Measurements from ENCODE around the gene ERBB2.
"Not testable (repeated sequence)": the region's sequence is repeated elsewhere in the genome, so short reads cannot be mapped to it uniquely, and the experiment has no call there.

ERBB2 gene

GRCh38 chr17:39748444-39749034, 48.7 kb downstream of the ERBB2 start:
- not testable (repeated sequence) for DNase-seq

DNA sequence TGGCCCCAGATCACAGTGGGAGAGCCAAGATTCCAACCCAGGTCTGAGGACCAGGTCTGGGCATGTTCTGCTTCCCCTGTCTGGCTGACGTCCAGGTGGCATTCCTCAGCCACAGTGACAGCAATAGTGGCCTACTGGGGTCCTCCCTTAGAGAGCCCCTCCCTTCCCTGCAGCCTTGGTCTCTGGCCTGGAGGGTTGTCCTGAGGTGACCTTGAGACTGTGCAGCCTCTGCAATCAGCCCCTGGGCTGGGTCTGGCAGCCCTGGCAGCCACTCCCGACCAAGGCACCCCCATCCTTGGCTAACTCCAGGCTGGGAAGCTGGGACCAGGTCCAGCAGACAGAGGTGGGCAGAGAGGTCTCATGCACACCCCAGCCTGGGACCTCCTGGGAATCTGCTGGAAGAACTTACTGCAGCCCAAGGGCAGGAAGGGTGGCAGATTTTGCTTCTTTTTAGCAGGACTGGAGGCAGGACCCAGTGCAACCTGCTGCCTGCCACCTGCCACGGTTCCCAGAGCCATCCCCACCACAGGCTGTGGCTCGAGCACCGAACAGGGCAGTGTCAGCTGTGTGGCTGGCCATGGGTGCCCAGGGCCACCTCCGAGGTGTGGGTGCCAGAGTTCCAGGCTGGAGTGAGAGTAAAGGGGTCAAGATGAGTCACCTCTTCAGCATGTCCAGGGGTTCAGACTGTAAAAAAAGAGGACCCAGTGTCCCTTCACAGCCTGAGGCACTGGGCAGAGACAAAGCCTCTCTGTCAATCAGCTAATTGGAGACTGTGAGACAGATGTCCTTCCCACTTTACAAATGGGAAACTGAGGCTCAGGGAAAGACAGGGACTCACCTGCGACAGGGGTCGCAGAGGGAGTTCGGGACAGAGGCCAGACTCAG, 50.5 kb downstream of the ERBB2 start:
- no peak for DNase-seq

- DNase-seq, result no peak
Measured at GRCh38 chr17:39751016-39751543, 51.2 kb downstream of the ERBB2 start.

DNA sequence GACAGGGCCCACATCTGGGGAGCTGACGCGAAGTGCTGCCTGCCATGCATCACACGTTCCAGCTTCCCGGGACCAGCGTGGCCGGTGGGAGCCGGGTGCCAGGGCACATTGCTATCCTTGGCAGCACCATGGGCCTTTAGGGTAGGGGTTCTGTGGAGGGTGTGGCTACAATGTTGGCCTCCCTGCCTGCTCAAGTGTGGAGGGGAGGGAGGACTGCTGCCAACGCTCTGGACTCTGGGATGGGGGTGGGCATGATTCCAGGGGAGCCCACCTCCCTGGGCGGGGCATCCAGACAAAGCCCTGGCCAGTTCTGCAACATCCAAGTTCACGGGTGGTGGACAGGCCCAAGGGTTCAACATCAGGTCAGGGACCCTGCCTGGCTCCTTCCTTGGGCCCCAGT, 51.8 kb downstream of the ERBB2 start:
- DNase-seq, result no peak

- no peak for DNase-seq
Measured at GRCh38 chr17:39752241-39752881, 52.5 kb downstream of the ERBB2 start.

DNA sequence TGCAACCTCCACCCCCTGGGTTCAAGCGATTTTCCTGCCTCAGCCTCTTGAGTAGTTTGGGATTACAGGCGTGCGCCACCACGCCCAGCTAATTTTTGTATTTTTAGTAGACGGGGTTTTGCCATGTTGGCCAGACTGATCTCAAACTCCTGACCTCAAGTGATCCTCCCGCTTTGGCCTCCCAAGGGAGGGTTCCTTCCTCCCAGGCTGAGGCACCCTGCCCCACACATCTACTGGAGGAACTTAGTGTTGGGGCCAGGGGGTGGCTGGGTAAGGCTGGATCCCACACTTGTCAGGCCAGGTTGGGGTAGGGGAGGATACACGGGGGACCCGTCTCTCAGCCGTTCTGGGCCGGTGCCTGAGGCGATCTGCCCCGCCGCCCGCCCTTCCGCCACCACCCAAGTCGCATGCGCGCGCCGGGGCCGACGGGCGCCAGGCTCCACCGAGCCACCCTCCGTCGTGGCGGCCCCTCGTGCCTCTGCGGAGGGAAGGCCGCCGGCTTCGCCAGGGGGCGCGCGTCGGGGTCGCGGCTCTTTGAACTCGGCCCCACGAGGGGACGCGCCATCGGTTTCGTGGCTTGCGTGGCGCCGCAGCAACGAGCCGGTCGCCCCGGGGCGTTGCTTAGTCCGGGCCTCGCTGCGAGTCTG, 53.8 kb downstream of the ERBB2 start:
- peak; percentile 49 to 63 for DNase-seq

GRCh38 chr17:39754161-39754957, 54.5 kb downstream of the ERBB2 start:
- DNase-seq, result peak; percentile 98 to 99

DNA sequence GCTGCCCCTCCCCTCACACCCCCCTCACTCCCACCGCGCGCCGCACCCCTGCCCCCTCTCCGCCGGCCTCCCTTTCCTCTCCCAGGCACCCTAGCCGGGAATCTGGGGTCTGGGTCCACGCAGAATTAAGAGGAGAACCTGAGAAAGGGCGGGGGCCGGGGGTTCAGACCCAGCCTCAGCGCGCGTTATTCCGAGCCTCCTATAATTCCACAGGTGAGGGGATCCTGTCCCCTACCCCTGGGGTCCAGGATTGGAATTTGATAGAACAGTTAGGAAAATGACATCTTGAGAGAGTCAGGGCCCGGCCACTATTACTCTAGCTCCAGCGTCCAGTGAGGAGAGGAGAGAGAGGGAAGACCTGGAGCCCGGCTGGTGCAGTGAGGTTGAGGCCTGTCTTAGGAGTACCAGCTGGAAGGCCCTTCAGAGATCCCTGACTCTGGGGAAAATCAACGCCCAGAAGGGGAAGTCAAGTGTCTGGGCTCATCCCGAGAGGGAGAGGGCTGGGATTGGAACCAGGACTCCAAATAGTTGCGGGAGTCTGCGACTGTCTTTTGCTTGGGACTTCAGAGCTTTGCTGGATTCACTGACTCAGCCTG, 55.2 kb downstream of the ERBB2 start:
- no peak for DNase-seq

DNA sequence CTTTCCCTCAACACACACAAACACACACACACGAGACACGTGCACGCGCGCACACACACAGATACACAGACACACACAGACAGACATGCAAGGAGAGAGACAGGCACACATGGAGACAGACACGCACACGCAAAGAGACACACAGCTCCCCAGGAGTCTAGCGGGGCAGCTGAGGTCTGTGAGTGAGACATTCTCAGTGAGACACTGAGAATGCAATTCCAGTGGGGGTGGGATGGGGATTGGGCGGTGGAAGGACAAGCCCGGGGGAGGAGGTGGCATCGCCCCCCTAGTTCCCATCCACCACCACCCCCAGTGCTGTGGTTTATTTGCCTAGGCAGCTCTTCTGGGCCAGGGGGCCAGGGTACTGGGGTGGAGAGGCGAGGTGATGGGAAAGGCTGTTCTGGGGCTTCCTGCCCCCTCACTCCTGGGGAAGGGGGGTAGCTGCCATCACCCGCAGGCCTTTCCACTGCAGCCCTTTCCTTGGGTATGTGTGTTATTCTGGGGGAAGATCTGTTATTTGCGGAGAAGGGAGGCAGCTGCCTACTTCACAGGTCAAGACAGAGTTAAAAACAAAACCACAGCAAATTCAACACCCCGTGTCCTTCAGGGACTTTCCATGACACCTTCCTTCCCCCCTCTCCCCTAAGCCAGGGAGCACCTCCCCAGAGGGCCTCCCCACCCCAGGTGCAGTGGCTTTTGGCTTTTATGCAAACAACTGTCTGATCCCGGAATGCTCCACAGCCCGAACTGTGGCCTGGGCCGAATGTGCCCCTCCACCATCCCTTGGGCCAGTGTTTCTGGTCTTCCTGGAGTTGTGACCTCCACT, 55.9 kb downstream of the ERBB2 start:
- no peak for DNase-seq

DNA sequence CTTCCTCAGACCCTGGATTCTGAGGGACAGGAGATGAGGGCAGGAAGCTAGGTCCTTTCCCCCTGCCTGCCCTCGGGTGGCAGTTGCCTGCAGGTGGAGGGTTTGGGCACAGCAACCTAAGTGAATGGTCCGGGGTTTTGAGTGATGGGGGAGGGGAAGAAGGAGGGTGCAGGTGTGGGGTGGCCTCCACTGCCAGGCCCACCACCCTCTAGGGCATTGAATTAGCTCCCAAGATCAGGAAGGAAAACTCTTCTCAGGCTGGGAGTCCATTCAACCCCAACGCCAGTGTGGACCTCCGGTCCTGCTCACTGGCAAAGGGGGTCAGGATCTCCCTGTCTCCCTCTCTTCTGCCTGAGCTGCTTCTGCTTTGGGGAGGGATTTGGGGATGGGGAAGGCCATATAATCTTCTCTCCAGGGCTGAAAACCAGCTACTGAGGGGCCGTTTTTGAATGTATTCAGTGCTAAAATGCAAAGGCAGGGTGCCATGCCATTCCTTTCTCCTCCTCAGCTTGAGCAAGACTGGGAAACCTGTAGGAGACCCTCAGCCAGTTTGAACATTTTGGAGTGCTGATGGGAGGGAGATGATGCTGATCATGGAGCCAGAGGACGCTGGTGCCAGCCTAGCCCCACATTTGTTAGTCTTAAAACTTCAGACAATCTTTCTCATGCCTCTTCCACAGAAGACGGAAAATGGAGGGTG, 56.7 kb downstream of the ERBB2 start:
- no peak for DNase-seq

DNA sequence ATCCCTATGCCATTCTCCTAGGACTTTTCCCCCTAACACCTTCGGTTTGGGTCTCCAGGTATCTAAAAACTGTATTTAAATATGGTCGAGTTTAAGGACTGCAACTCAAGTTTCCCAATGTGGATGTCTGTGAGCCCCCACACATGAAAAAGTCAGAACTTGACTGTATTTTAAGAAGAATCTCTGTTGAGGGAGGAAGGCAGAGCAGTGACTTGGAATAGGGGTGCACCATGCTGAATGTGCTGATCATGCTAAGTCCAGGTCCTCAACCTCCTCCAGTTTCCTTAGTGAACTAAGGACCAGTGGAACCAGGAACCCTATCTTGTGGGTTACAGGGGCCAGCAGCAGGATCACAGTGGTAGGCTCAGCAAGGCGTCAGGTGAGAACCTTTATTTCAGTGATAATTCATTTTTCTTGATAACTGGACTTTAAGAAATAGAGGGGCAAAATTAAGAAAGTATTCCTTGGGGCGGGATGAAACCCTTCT, 57.4 kb downstream of the ERBB2 start:
- no peak for DNase-seq

GRCh38 chr17:39757931-39758873, 58.3 kb downstream of the ERBB2 start:
- DNase-seq, result peak; percentile 9 to 15

DNA sequence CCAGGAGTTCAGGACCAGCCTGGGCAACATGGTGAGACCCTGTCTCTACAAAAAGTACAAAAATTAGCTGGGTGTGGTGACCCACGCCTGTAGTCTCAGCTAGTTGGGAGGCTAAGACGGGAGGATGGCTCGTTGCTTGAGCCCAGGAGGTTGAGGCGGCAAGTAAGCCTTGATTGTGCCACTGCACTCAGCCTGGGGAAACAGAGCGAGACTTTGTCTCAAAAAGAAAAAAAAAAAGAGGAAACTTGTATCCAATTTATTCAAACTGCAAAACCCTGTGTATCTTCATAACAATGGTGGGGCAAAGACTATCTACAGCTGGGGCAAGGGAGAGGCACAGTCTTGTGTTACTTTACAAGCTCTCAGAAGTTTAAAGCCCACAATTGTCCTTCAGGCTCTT, 59.3 kb downstream of the ERBB2 start:
- DNase-seq, result no peak

GRCh38 chr17:39761861-39762496, 62.1 kb downstream of the ERBB2 start:
- no peak for DNase-seq

GRCh38 chr17:39763051-39763820, 63.4 kb downstream of the ERBB2 start:
- no peak for DNase-seq

- DNase-seq, result not testable (repeated sequence)
Measured at GRCh38 chr17:39764171-39764570, 64.3 kb downstream of the ERBB2 start.

GRCh38 chr17:39765175-39765574, 65.3 kb downstream of the ERBB2 start:
- no peak for DNase-seq

DNA sequence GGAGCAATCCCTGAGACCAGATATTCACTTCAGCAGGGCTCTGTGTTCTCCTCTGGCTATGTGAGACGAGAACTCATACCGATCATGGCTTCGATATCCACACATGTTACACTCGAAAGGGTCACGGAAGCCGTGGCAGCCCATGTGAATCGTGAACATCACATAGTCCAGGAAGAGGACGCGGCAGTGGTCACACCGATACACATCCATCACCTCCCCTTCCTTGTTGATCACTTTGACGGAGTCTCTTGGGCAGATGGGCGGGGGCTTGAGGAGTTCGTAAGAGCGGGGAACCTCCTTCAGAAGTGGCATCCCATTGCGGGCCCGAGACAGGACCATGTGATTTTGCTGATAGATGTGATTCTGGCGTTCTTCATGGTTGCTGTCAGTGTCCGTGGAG, 65.9 kb downstream of the ERBB2 start:
- DNase-seq, result no peak
